ENCODE data around the gene ZRANB1. TPM values are rescaled to one million over a fixed set of nuclear protein-coding genes. Genes with fewer than 3 reads are reported as not detected.
A peak's percentile ranks its signal among the peaks of the same experiment; 100 is the strongest.

The ZRANB1 gene
- total and polyA plus RNA-seq, 3 donors from 2014 or later, result 37.9 to 46.7 (median 38.7) TPM

GRCh38 chr10:124967255-124967654 is 25.3 kb downstream of the ZRANB1 start:
- Histone ChIP-seq H3K4me3 (no peak overlapping the region), H3K4me1 (peaks cover 20% of the 10 kb centered on the region), H3K36me3 (ENCODE audit: low read depth, missing control alignments) (no peaks in the 10 kb centered on the region), H3K27me3 (no peaks in the 10 kb centered on the region), H3K9me3 (no peaks in the 10 kb centered on the region), H3K27ac (no peak overlapping the region)
- TF ChIP-seq, protein P1, sequence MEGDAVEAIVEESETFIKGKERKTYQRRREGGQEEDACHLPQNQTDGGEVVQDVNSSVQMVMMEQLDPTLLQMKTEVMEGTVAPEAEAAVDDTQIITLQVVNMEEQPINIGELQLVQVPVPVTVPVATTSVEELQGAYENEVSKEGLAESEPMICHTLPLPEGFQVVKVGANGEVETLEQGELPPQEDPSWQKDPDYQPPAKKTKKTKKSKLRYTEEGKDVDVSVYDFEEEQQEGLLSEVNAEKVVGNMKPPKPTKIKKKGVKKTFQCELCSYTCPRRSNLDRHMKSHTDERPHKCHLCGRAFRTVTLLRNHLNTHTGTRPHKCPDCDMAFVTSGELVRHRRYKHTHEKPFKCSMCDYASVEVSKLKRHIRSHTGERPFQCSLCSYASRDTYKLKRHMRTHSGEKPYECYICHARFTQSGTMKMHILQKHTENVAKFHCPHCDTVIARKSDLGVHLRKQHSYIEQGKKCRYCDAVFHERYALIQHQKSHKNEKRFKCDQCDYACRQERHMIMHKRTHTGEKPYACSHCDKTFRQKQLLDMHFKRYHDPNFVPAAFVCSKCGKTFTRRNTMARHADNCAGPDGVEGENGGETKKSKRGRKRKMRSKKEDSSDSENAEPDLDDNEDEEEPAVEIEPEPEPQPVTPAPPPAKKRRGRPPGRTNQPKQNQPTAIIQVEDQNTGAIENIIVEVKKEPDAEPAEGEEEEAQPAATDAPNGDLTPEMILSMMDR (IDR thresholded peaks at IDR 0.05), result no peak
- no peak for DNase-seq
- WGBS, 2 donors, result 63 to 82% methylated on average over 2 of the region's 2 CpGs
- intact Hi-C loops (cut with DNase I; ENCODE audit: low total_unique reads), result no loop called here

- Histone ChIP-seq H3K4me1 (peaks cover 17% of the 10 kb centered on the region), H3K36me3 (ENCODE audit: low read depth, missing control alignments) (no peaks in the 10 kb centered on the region), H3K4me3 (no peak overlapping the region), H3K27me3 (no peaks in the 10 kb centered on the region), H3K27ac (peak overlapping the region; percentile 43 to 75), H3K9me3 (no peaks in the 10 kb centered on the region)
- intact Hi-C loops (cut with DNase I; ENCODE audit: low total_unique reads), result no loop called here
- TF ChIP-seq, protein P1 (IDR thresholded peaks at IDR 0.05), result no peak
- no peak for DNase-seq
- WGBS, 2 donors, result 18 to 27% methylated on average over 2 of the region's 2 CpGs
Observed at GRCh38 chr10:124971276-124971675, 29.4 kb downstream of the ZRANB1 start.

GRCh38 chr10:124972637-124973036 is 30.7 kb downstream of the ZRANB1 start:
- Histone ChIP-seq H3K4me3 (no peak overlapping the region), H3K4me1 (peaks cover 17% of the 10 kb centered on the region), H3K27me3 (no peaks in the 10 kb centered on the region), H3K9me3 (no peaks in the 10 kb centered on the region), H3K27ac (no peak overlapping the region), H3K36me3 (ENCODE audit: low read depth, missing control alignments) (no peaks in the 10 kb centered on the region)
- intact Hi-C loops (cut with DNase I; ENCODE audit: low total_unique reads), result no loop called here
- DNase-seq, result no peak
- no peak for TF ChIP-seq POLR2A (IDR thresholded peaks at IDR 0.05)
- TF ChIP-seq, protein P1 (IDR thresholded peaks at IDR 0.05), result no peak
- WGBS, 2 donors, result 81 to 86% methylated on average over 7 of the region's 7 CpGs

GRCh38 chr10:124974131-124974530 is 32.2 kb downstream of the ZRANB1 start:
- no peaks in the 10 kb centered on the region for H3K9me3 ChIP-seq
- H3K4me1 ChIP-seq, result peaks cover 17% of the 10 kb centered on the region
- WGBS, 2 donors, result 88 to 93% methylated on average over 5 of the region's 5 CpGs
- no peak overlapping the region for H3K27ac ChIP-seq
- H3K4me3 ChIP-seq, result no peak overlapping the region
- intact Hi-C loops (cut with DNase I; ENCODE audit: low total_unique reads), result no loop called here
- no peaks in the 10 kb centered on the region for H3K36me3 ChIP-seq (ENCODE audit: low read depth, missing control alignments)
- H3K27me3 ChIP-seq, result no peaks in the 10 kb centered on the region
- DNase-seq, result no peak
- TF ChIP-seq, protein P1 (IDR thresholded peaks at IDR 0.05), result no peak
- TF ChIP-seq POLR2A (IDR thresholded peaks at IDR 0.05), result no peak

GRCh38 chr10:124975977-124976514 is 34.1 kb downstream of the ZRANB1 start:
- Histone ChIP-seq H3K27me3 (no peaks in the 10 kb centered on the region), H3K4me1 (peaks cover 8% of the 10 kb centered on the region), H3K4me3 (no peak overlapping the region), H3K36me3 (ENCODE audit: low read depth, missing control alignments) (no peaks in the 10 kb centered on the region), H3K27ac (no peak overlapping the region), H3K9me3 (no peaks in the 10 kb centered on the region)
- WGBS, 2 donors, result 77 to 86% methylated on average over 5 of the region's 5 CpGs
- intact Hi-C loops (cut with DNase I; ENCODE audit: low total_unique reads), result no loop called here
- TF ChIP-seq POLR2A (IDR thresholded peaks at IDR 0.05), result no peak
- TF ChIP-seq, protein P1 (IDR thresholded peaks at IDR 0.05), result no peak
- no peak for DNase-seq

All from testis (tissue), 3 donors.